Tibial artery (tissue), 4 donors: ENCODE results near the gene GPR108.

Source experiments
- DNase-seq, 2 donors: peaks; one replicate each; pipeline ENCODE4 v3.0.0-alpha.2; 2019
- H3K27ac ChIP-seq, 2 donors: fragments of 200-600 bp; sonication (generic) in 1 of 2; 1 replicate in 1 of 2; 2 replicates in 1 of 2; pipeline ENCODE4 v1.5.1; 2018 to 2019; ENCODE audit warnings: mild to moderate bottlenecking in 1 of 2
- H3K27me3 ChIP-seq, 2 donors: fragments of 200-600 bp; sonication (generic) in 1 of 2; one replicate each; pipeline versions ENCODE4 v1.5.1 to v1.6.0; 2016 to 2019
- H3K36me3 ChIP-seq, 3 donors: fragments of 200-600 bp; sonication (generic) in 2 of 3; one replicate each; pipeline ENCODE4 v1.5.1; 2016 to 2019; ENCODE audit warnings: mild to moderate bottlenecking in 2 of 3
- H3K4me1 ChIP-seq, 4 donors: fragments of 200-600 bp; sonication (generic) in 2 of 4; 1 replicate in 3 of 4; 2 replicates in 1 of 4; pipeline ENCODE4 v1.5.1; 2016 to 2019
- H3K4me3 ChIP-seq, 2 donors: fragments of 200-600 bp; sonication (generic) in 1 of 2; 1 replicate in 1 of 2; 2 replicates in 1 of 2; pipeline ENCODE4 v1.5.1; 2018 to 2019; ENCODE audit warnings: mild to moderate bottlenecking in 2 of 2
- H3K9me3 ChIP-seq, 3 donors: fragments of 200-600 bp; sonication (generic) in 1 of 3; one replicate each; pipeline ENCODE4 v1.5.1; 2016 to 2019
- intact Hi-C: fragments of 100-400 bp; cut with DNase I; formaldehyde crosslinking; loops from one replicate; pipeline ENCODE4 v1.15.0; 2023; ENCODE audit warnings: low total_unique reads
- TF ChIP-seq, protein P1 (sequence below), 2 experiments: fragments of 200-600 bp in 1 of 2; fragments of 450-650 bp in 1 of 2; IDR thresholded peaks; one replicate each; pipeline ENCODE4 v1.5.1; 2017 to 2019; ENCODE audit warnings: antibody characterized with exemption in 2 of 2, mild to moderate bottlenecking in 1 of 2, moderate library complexity in 1 of 2

The GPR108 gene

DNA sequence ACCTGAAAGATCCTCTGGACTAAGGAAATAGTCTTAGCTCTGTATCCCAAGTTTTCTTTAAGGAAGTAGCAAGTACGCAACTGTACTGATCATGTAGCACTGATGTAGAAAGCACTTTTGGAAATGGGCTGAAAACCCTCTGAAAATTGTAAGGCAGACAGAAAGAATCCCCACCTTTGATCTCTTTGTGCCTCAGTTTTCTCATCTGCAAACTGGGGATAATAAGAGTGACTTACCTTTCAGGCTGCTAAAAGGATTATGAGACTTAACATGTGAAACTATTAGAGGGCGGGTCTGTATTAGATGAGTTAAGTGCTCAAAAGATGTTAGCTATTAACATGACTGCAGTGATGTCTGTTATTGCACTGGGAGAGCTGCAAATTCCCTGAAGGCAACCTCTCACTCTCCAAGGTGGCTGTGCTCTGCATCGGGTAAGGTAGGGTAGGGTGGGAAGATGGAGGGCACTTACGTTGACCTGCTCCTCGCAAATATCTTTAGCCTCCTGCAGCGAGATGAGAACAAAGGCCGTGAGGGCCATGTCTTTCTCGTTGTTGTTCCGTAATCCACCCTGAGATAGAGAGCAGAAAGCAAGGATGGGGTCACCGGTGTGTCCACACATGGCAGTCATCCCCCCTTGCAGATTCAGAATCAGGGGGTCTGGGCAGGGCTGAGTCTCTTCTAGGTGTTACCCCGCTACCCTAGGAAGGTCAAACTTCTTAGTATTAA is 47.1 kb downstream of the GPR108 start:
- Histone ChIP-seq H3K4me3 (no peak overlapping the region), H3K27ac (no peak overlapping the region), H3K27me3 (peaks cover 0 to 17% of the 10 kb centered on the region in 2 donors), H3K36me3 (peaks cover 0 to 17% (median 0%) of the 10 kb centered on the region in 3 donors), H3K9me3 (no peaks in the 10 kb centered on the region), H3K4me1 (no peaks in the 10 kb centered on the region)
- intact Hi-C loops, result no loop called here
- no peak for DNase-seq
- TF ChIP-seq, protein P1, sequence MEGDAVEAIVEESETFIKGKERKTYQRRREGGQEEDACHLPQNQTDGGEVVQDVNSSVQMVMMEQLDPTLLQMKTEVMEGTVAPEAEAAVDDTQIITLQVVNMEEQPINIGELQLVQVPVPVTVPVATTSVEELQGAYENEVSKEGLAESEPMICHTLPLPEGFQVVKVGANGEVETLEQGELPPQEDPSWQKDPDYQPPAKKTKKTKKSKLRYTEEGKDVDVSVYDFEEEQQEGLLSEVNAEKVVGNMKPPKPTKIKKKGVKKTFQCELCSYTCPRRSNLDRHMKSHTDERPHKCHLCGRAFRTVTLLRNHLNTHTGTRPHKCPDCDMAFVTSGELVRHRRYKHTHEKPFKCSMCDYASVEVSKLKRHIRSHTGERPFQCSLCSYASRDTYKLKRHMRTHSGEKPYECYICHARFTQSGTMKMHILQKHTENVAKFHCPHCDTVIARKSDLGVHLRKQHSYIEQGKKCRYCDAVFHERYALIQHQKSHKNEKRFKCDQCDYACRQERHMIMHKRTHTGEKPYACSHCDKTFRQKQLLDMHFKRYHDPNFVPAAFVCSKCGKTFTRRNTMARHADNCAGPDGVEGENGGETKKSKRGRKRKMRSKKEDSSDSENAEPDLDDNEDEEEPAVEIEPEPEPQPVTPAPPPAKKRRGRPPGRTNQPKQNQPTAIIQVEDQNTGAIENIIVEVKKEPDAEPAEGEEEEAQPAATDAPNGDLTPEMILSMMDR (IDR thresholded peaks at IDR 0.05), result no peak

DNA sequence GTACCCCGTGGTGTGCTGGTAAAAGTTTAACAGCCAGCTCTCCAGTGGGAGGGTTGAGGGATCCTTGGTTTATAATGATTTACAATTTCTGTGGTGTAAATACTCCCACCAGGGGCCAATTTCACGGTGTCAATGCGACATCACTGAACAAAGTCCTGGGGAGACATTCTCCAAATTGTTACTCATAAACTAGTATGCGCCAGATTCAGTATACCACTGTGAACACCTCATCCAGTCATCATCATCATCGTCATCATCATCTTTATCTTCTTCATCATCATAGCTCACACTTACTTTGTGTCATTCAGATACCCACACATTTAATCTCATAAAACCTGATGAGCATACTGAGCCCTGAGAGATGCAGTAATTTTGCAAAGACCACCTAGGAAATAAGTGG is 50.3 kb downstream of the GPR108 start:
- Histone ChIP-seq H3K36me3 (peaks cover 0 to 18% (median 11%) of the 10 kb centered on the region in 3 donors), H3K27me3 (peaks cover 0 to 8% of the 10 kb centered on the region in 2 donors)

DNA sequence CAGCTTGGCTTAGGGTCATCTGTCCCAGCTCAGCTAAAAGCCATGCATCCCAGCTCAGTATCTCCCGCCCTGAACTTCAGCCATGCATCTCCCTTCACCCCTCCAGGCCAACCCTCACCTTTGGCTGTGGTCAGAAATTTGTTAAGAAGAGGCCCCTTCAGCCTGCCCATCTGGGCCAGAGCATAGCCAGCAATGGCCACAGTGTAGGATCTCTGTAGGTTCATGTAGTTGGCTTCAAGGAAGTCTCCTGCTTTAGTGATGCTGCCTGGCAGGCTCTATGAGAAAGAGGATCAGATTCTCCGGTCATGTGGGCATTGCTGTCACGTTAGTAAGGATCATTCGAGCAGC is 50.8 kb downstream of the GPR108 start:
- intact Hi-C loops, result no loop called here
- peaks cover 0 to 6% of the 10 kb centered on the region in 2 donors for H3K27me3 ChIP-seq
- H3K4me3 ChIP-seq, result no peak overlapping the region
- peaks cover 0 to 18% (median 15%) of the 10 kb centered on the region in 3 donors for H3K36me3 ChIP-seq
- H3K4me1 ChIP-seq, result no peaks in the 10 kb centered on the region
- no peak overlapping the region for H3K27ac ChIP-seq
- no peaks in the 10 kb centered on the region for H3K9me3 ChIP-seq
- TF ChIP-seq, protein P1 (IDR thresholded peaks at IDR 0.05), result no peak
- no peak for DNase-seq

More for the DNA sequence above, 50.3 kb downstream of the GPR108 start:
- H3K9me3 ChIP-seq, result no peaks in the 10 kb centered on the region
- H3K4me1 ChIP-seq, result no peaks in the 10 kb centered on the region
- TF ChIP-seq, protein P1 (IDR thresholded peaks at IDR 0.05), result no peak
- H3K27ac ChIP-seq, result no peak overlapping the region
- H3K4me3 ChIP-seq, result no peak overlapping the region
- no peak for DNase-seq
- intact Hi-C loops, result no loop called here

DNA sequence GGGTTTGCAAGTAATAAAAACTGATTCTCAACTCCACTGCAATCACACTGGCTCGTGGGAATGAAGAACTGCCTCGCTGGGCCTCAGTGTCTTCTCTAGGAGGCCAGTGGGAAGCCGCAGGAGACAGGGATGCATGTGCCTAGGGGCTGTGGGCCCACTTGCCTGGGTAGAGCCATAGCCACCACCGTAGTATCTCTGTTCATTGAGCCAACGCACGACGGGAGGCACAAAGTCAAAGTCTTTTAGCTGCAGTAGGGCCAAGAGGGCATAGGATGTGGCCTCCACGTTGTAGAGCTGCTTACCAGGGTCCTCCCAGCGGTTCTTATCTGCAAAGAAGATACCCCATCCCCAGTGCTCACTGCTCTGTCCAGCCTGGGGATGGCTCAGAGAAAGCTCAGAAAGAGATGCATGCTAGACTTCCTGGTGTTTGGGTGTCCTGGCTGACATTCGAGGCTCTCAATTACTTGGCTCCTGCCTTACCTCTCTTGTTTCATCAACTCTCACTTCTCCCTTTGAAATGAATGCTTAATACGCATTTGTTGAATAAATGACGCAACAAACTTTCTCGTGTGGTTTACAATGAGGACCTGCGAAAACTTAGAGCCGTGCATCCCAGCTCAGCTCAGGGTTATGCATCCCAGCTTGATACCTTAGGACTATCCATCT is 51.3 kb downstream of the GPR108 start:
- H3K9me3 ChIP-seq, result no peaks in the 10 kb centered on the region
- no peaks in the 10 kb centered on the region for H3K4me1 ChIP-seq
- TF ChIP-seq, protein P1 (IDR thresholded peaks at IDR 0.05), result no peak
- no peak overlapping the region for H3K4me3 ChIP-seq
- no peak overlapping the region for H3K27ac ChIP-seq
- DNase-seq, result no peak
- H3K36me3 ChIP-seq, result peaks cover 0 to 18% (median 15%) of the 10 kb centered on the region in 3 donors
- intact Hi-C loops, result no loop called here
- H3K27me3 ChIP-seq, result peaks cover 0 to 6% of the 10 kb centered on the region in 2 donors

DNA sequence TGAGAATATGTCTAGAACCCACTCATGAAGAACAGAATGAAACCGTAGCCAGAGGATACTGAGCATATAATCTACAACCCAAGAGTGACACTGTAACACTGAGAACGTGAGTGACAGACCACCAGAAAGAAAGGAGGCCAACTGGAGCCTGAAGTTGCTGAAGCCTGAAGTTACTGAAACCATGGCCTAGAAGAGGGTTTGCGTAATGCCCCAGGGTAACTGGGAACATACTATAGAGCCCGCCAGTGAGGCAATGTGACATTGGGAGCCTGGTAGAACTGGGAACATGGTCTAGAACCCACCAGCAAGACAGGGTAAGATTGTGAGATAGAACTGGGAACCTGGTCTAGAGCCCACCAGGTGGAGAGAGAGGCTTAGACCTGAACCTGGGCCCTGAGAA is 51.9 kb downstream of the GPR108 start:
- Histone ChIP-seq H3K4me1 (no peaks in the 10 kb centered on the region), H3K36me3 (peaks cover 0 to 20% (median 18%) of the 10 kb centered on the region in 3 donors), H3K27ac (no peak overlapping the region), H3K27me3 (peaks cover 0 to 2% of the 10 kb centered on the region in 2 donors), H3K9me3 (peaks cover 0 to 1% (median 0%) of the 10 kb centered on the region in 3 donors), H3K4me3 (no peak overlapping the region)
- DNase-seq, result no peak
- TF ChIP-seq, protein P1 (IDR thresholded peaks at IDR 0.05), result no peak
- intact Hi-C loops, result no loop called here
